Stimulated activated effector memory CD8-positive, alpha-beta T cell treated with anti-CD3 and anti-CD28 coated beads, Interleukin-12 subunit alpha, Interleukin-12 subunit beta, amount 100 ng/mL, for 72 hours (primary cell): ENCODE data around the gene FERMT3.

ENCODE experiments used
- ATAC-seq: fragments of 150-1000 bp; cut with Tn5 transposase; 2 replicates; pipeline ENCODE4 v1.10.0; 2021
- DNase-seq, 2 donors: peaks; one replicate each; pipeline ENCODE4 v3.0.0; 2021 to 2022; ENCODE audit warnings: low spot score in 2 of 2
- H3K27ac Mint-ChIP-seq: one replicate; pipeline ENCODE4 v1.8.0; 2022; ENCODE audit warnings: mild to moderate bottlenecking, mixed read lengths
- H3K36me3 Mint-ChIP-seq: one replicate; pipeline ENCODE4 v1.8.0; 2022; ENCODE audit warnings: mild to moderate bottlenecking, mixed read lengths
- H3K4me1 Mint-ChIP-seq: one replicate; pipeline ENCODE4 v1.8.0; 2022; ENCODE audit warnings: mixed read lengths
- H3K4me3 Mint-ChIP-seq: one replicate; pipeline ENCODE4 v1.8.0; 2022; ENCODE audit warnings: mild to moderate bottlenecking, mixed read lengths
- H3K9me3 Mint-ChIP-seq: one replicate; pipeline ENCODE4 v1.8.0; 2022; ENCODE audit warnings: mixed read lengths

FERMT3 gene

DNA sequence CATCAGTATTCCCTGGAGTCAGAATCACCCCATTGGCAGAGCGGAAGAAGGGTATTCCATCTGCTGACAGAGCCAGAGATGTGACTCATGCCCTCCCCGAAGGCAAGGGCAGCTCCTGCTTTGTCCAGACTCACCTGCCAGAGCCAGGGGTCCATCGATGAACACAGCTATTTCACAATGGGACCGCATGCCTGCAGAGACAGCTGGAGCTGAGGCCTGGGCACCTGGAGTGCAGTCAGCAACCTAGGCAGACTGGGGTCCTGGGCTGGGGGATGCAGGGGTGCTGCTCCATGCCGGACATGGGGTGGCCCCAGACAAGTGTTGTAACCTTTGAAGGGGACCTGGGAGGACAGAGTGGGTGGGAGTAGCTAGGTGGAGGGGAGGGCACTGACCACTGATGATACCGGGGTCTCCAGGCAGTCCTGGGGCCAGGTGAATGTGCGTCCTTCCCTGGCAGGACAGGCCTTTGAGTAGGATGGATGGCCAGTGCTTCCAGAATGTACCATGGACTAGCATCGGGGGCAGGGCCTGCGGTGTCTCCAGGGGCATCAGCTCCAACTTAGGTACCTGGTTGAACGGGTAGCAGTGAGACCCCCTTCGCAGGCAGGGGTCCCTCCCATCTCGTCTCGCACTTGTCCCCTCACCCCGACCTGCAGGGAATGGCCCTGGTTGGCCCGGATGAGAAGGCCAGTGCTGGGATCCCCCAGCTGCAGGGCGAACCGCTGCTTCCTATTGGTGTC is 17.8 kb downstream of the FERMT3 start:
- ATAC-seq (no peak), DNase-seq (no peak)
- Mint-ChIP-seq H3K27ac (peak overlapping the region; percentile 86), H3K9me3 (no peaks in the 10 kb centered on the region), H3K36me3 (peaks cover 61% of the 10 kb centered on the region), H3K4me3 (peak overlapping the region; percentile 87), H3K4me1 (peaks cover 35% of the 10 kb centered on the region)

DNA sequence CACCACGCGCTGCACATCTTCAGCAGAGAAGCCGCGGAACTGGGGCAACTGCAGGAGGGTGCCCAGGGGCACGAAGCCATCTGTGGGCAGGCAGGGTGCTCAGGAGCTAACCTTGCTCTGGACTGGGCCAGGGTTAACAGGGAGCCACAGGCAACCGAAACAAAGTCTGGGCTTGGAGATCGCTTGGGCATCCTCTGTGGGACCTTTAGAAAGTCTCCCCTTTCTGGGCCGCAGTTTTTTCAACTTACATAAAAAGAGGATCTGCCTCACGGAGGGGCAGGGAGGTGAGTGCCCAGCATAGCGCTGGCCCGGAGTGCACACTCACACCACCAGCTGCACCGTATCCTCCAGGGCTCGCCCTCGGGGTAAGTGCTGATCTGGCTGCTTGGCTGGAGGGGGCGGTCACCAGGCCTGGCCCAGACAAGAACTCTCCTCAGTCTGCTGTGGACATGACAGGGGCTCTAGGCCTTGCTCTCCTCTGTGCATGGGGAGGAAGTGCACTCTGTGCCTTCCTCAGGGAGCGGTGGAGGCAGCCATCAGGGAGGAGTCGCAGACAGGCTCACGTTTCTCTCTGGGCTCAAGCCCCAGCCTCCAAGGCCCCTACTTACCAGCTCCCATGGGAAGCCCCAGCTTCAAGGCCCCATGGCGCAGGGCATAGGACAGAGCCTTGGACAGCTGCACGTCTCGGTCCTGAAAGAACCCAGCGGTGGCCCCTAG is 18.5 kb downstream of the FERMT3 start:
- Mint-ChIP-seq H3K9me3 (no peaks in the 10 kb centered on the region), H3K36me3 (peaks cover 64% of the 10 kb centered on the region), H3K27ac (peak overlapping the region; percentile 86), H3K4me1 (peaks cover 42% of the 10 kb centered on the region), H3K4me3 (peak overlapping the region; percentile 87)
- DNase-seq (no peak), ATAC-seq (no peak)

DNA sequence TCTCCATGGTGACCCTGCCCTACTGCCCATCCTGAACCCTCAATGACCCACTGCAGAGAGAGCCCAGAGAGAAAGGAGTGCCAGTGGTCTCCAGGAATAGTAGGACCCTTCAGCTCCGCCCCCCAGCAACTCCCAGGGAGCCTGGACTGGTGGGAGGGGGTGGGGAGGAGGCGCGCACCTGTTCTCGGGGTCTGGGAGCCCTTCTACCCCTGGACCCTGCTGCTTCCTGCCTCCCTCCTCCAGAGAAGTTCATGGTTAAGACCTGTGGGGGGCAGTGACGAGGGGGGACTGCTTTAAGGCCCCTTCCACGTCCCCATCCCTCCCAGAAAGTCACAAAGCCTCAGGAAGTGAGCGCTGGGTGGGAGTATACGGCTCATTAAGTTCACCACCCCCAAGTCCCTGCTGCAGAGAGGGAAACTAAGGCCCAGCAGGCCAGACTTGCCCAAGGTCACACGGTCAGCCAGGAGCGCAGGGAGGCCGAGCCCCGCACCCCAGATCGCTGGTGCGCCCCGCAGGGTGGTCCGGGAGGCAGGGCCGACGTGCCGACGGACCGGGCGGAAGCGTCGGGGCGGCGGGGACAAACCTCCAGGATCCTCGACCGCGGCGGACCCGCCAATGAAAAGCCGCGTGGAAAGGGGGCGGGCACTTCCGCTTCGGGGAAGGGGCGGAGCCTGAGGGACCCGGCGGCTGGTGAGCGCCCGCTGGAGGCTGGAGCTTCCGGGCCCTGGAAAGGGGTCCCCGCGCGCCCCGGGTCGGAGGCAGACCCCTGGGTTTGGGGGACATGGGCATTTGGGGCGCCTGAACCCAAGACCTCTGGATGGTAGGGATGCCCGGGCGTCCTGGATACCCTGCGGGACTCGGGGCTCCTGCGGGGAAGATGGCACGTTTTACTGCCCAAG is 19.3 kb downstream of the FERMT3 start, which contains the start of the genes NUDT22 and TRPT1:
NUDT22 (plus strand) TSS at position 667 of the 899 bp plus-strand sequence. CDS start 379 bp downstream, outside the sequence.
TRPT1 (minus strand) TSS at position 579 of the 899 bp plus-strand sequence; CDS start at position 253, 326 bp downstream.
- H3K4me1 Mint-ChIP-seq: peaks cover 43% of the 10 kb centered on the region

DNA sequence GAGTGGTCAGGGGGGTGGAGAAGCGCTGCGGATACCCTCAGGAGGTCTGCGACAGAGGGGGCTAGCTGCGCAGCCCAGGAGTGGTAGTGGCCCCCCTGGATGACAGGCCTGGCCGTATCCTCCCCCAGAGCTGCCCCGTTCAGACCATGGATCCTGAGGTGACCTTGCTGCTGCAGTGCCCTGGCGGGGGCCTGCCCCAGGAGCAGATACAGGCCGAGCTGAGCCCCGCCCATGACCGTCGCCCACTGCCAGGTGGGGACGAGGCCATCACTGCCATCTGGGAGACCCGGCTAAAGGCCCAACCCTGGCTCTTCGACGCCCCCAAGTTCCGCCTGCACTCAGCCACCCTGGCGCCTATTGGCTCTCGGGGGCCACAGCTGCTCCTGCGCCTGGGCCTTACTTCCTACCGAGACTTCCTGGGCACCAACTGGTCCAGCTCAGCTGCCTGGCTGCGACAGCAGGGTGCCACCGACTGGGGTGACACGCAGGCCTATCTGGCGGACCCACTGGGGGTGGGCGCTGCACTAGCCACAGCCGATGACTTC is 20.1 kb downstream of the FERMT3 start:
- DNase-seq: peak; percentile 52 to 78
- no peaks in the 10 kb centered on the region for H3K9me3 Mint-ChIP-seq
- peaks cover 44% of the 10 kb centered on the region for H3K4me1 Mint-ChIP-seq
- peaks cover 56% of the 10 kb centered on the region for H3K36me3 Mint-ChIP-seq
- peak; percentile 62 for ATAC-seq
- H3K4me3 Mint-ChIP-seq: peak overlapping the region; percentile 87
- peak overlapping the region; percentile 86 for H3K27ac Mint-ChIP-seq

More for the DNA sequence above, 19.3 kb downstream of the FERMT3 start, which contains the start of the genes NUDT22 and TRPT1:
- peaks cover 63% of the 10 kb centered on the region for H3K36me3 Mint-ChIP-seq
- H3K27ac Mint-ChIP-seq: peak within 1 kb of the TSS; percentile 86
- peak within 1 kb of the TSS; percentile 87 for H3K4me3 Mint-ChIP-seq
- H3K9me3 Mint-ChIP-seq: no peaks in the 10 kb centered on the region
- DNase-seq: peak; percentile 92 to 96
- peak; percentile 76 for ATAC-seq

DNA sequence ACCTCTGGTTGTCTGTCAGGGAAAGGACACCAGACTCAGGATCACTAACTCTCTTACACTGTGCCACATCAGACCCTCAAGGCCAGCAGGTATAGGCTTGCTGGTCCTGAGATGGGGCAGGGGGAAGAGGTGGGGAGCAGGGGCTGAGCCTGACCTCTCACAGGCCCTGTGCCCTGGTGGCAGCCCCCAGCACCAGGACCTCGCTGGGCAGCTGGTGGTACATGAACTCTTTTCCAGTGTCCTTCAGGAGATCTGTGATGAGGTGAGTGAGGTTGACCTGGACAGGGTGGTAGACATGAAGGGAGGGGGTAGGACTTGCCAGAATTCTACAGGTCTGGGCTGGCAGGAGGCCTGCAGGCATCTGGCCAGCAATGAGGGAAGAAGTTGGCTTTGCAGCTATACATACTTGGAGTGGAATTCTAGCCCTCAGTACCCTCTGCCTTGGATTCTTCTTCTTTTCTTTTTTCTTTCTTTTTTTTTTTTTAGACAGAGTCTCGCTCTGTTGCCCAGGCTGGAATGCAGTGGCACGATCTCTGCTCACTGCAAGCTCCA is 21.0 kb downstream of the FERMT3 start:
- Mint-ChIP-seq H3K4me1 (peaks cover 53% of the 10 kb centered on the region), H3K27ac (peak overlapping the region; percentile 86), H3K9me3 (no peaks in the 10 kb centered on the region), H3K36me3 (peaks cover 47% of the 10 kb centered on the region), H3K4me3 (peak overlapping the region; percentile 87)
- no peak for DNase-seq
- no peak for ATAC-seq

DNA sequence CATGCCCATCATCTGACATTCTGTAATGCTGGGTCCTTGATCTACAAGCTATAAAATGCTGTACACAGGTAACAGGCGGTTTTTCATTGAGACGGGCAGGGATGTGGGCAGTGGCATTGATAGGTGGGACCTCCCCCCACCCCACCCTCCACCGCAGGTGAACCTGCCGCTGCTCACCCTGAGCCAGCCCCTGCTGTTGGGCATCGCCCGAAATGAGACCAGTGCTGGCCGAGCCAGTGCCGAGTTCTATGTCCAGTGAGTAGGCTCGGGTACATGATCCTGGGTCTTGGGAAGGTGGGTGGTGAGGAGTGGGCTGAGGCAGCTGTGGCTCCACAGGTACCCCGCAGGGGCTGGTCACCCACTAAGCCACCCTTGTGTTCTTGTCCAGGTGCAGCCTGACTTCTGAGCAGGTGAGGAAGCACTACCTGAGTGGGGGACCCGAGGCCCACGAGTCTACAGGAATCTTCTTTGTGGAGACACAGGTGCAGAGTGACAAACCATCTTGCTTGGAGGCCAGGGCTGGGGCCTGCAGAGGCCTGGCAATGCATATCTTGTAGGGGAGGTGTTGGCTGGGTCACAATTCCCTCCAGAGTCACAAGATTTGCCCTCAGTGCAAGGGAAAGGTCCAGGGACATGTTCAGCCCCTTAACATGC is 22.7 kb downstream of the FERMT3 start:
- Mint-ChIP-seq H3K9me3 (no peaks in the 10 kb centered on the region), H3K36me3 (peaks cover 29% of the 10 kb centered on the region), H3K4me1 (peaks cover 55% of the 10 kb centered on the region), H3K4me3 (peak overlapping the region; percentile 77), H3K27ac (peak overlapping the region; percentile 86)
- DNase-seq: peak in 1 of 2 donors; percentile 53
- no peak for ATAC-seq

DNA sequence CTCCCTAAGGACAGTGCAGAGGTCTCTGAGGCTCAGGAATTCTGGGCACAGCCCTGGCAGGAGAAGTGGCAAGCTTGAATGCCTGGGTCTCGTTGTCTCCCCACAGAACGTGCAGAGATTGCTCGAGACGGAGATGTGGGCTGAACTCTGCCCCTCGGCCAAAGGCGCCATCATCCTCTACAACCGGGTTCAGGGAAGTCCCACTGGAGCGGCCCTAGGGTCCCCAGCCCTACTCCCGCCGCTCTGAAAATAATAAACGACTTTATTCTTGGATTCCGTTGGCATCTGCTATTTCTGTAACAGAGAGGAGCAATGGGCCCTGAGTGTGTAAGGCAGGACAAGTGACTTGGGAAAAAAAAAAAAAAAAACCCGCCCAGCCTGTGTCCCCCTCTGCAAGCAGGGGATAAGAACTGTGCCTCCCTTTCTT is 23.2 kb downstream of the FERMT3 start:
- H3K27ac Mint-ChIP-seq: peak overlapping the region; percentile 86
- DNase-seq (no peak), ATAC-seq (no peak)
- peaks cover 24% of the 10 kb centered on the region for H3K36me3 Mint-ChIP-seq
- H3K9me3 Mint-ChIP-seq: no peaks in the 10 kb centered on the region
- peaks cover 49% of the 10 kb centered on the region for H3K4me1 Mint-ChIP-seq
- H3K4me3 Mint-ChIP-seq: peak overlapping the region; percentile 77

DNA sequence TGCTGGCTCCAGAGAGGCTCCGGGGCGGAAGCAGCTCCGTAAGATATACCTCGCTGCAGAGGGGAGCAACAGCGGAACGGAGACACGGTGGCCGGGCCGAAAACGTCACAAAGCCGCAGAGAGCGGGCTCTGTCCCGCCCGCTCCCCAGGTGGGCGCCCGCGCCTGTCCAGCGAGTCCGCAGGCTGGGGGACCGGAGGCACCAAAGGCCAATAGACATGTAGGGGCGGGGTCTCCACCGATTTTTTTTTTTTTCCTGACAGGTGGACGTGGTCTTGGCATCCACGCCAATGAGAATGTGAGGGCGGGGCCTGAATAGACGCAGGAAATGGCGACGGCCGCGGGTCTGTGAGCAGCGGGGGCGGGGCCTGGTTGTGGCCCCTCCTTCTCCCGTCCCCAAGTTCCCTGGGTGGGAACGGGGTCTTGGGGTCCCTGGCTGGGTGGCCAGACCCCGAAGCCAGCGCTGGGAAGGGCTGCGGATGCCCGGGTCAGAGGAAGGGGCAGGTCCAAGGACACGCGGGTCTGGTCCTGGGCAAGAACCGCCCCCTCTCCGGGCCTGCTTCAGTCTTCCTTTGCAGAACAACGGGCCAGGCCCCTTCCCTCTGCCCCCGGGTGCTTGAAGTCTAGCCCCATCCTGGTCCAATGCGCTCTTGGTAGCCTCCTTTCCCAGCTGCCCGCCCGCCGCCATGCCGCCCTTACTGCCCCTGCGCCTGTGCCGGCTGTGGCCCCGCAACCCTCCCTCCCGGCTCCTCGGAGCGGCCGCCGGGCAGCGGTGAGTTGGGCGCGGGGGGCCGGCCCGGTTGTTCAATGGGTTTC is 23.9 kb downstream of the FERMT3 start, which contains the start of gene DNAJC4:
DNAJC4 (plus strand) TSS at position 378 of the 814 bp plus-strand sequence; CDS start at position 685, 307 bp downstream.
- peak; percentile 77 to 97 for DNase-seq
- Mint-ChIP-seq H3K36me3 (peaks cover 22% of the 10 kb centered on the region), H3K27ac (peak within 1 kb of the TSS; percentile 86), H3K4me3 (peak within 1 kb of the TSS; percentile 77), H3K4me1 (peaks cover 49% of the 10 kb centered on the region), H3K9me3 (no peaks in the 10 kb centered on the region)
- peak; percentile 60 for ATAC-seq

DNA sequence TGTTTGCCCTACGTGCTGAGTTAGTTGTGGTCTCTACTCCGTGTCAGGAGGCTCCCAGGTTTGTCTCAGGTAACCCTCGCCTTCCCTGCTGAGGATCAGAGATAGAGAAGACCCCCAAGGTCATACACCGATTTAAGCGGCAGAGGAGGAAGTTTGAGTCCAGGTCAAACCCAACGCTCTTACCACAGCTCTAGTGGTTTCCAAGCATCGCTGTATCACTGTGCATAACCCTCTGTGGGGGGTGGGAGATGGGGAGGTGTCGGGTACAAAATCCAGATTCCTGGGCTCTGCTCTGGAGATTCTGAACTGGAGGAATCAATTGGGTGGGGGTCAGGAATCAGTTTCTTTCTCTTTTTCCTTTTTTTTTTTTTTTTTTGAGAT is 24.5 kb downstream of the FERMT3 start:
- DNase-seq: no peak
- Mint-ChIP-seq H3K36me3 (peaks cover 24% of the 10 kb centered on the region), H3K27ac (peak overlapping the region; percentile 86), H3K4me3 (peak overlapping the region; percentile 77), H3K4me1 (peaks cover 52% of the 10 kb centered on the region), H3K9me3 (no peaks in the 10 kb centered on the region)
- ATAC-seq: no peak

DNA sequence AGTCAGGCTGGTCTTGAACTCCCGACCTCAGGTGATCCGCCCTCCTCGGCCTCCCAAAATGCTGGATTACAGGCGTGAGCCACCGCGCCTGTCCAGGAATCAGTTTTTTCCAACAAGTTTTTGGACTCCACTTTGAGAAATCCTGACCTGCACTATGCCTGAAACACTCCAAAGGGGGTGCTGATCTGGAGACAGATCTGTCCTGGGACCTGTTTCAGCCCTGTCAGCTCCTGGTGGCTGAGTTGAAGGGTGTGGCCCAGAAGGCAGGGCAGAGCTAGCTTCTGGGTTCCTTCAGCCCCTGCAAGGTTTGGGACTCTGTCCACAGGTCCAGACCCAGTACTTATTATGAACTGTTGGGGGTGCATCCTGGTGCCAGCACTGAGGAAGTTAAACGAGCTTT is 25.0 kb downstream of the FERMT3 start:
- Mint-ChIP-seq H3K27ac (peak overlapping the region; percentile 61), H3K4me3 (peak overlapping the region; percentile 77), H3K9me3 (no peaks in the 10 kb centered on the region), H3K4me1 (peaks cover 52% of the 10 kb centered on the region), H3K36me3 (peaks cover 29% of the 10 kb centered on the region)
- ATAC-seq (no peak), DNase-seq (no peak)

DNA sequence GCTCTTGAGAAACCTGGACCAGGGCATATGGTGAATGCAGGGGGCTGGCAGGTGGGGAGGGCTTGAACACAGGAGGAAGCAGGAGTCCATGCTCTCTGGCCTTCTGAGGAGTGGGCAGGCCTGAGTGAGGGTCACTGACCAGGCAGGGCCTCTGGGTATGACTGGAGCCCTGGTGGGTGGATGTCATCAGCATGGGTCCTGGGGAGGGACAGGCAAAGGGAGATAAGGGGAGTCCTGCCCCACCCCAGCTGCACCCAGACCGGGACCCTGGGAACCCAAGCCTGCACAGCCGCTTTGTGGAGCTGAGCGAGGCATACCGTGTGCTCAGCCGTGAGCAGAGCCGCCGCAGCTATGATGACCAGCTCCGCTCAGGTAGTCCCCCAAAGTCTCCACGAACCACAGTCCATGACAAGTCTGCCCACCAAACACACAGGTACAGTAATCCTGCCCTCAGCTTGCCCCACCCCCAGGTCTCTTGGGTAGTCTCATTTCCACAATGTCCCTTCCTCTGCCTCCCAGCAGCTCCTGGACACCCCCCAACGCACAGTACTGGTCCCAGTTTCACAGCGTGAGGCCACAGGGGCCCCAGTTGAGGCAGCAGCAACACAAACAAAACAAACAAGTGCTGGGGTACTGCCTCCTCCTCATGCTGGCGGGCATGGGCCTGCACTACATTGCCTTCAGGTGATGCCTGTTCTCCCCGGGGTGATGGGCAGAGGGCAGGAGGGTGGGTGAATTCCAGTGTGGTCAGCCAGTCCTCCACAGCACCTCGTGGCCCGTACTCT is 25.9 kb downstream of the FERMT3 start:
- H3K4me3 Mint-ChIP-seq: peak overlapping the region; percentile 77
- peaks cover 45% of the 10 kb centered on the region for H3K4me1 Mint-ChIP-seq
- no peaks in the 10 kb centered on the region for H3K9me3 Mint-ChIP-seq
- ATAC-seq (no peak), DNase-seq (no peak)
- H3K27ac Mint-ChIP-seq: peak overlapping the region; percentile 61
- peaks cover 38% of the 10 kb centered on the region for H3K36me3 Mint-ChIP-seq

DNA sequence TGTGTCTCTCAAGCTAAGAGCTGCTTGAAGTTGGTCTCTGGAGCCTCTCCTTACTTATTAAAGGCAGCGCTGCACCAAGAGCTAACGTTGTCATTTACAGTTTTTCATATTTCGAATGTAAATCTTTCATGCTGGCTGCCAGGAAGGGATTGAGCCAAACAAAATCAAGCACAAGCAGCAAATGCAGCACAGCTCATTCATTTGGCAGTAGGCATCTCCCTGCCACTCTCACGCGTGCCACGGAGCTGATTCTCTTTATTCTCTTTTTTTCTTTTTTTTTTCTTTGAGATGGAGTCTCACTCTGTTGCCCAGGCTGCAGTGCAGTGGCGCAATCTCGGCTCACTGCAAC is 26.4 kb downstream of the FERMT3 start:
- peaks cover 43% of the 10 kb centered on the region for H3K36me3 Mint-ChIP-seq
- DNase-seq (no peak), ATAC-seq (no peak)
- H3K4me1 Mint-ChIP-seq: peaks cover 40% of the 10 kb centered on the region
- no peaks in the 10 kb centered on the region for H3K9me3 Mint-ChIP-seq
- H3K27ac Mint-ChIP-seq: peak overlapping the region; percentile 61
- H3K4me3 Mint-ChIP-seq: peak overlapping the region; percentile 77
